ENCODE results near the gene ERICH6B.
"Not testable (repeated sequence)": the region's sequence is repeated elsewhere in the genome, so short reads cannot be mapped to it uniquely, and the experiment has no call there.

Gene ERICH6B

GRCh38 chr13:45615501-45616101 is at the start of gene ERICH6B:
Gene ERICH6B, minus strand, starts transcription at chr13:45615739. Its CDS starts 18,734 bp downstream, at chr13:45597005.
- H3K79me2 ChIP-seq (ENCODE audit: control insufficient read depth, low read length) = no peaks in the 10 kb centered on the region
- no peaks in the 10 kb centered on the region for H3K9me3 ChIP-seq (ENCODE audit: control insufficient read depth, insufficient read depth, low read length)
- H3F3A ChIP-seq (ENCODE audit: control insufficient read depth, insufficient read depth) = no peaks in the 10 kb centered on the region
- H3K4me1 ChIP-seq (ENCODE audit: control insufficient read depth, low read length) = no peaks in the 10 kb centered on the region
- H3K27ac ChIP-seq (ENCODE audit: low read depth, low read length) = no peak within 1 kb of the TSS
- H3K9me2 ChIP-seq (replicated peaks; ENCODE audit: control insufficient read depth, low read length) = no peaks in the 10 kb centered on the region
- no peak within 1 kb of the TSS for H3K4me3 ChIP-seq (ENCODE audit: low read length)
- H3K27me3 ChIP-seq (ENCODE audit: control insufficient read depth, low read length) = peaks cover 18% of the 10 kb centered on the region
- no peaks in the 10 kb centered on the region for H4K20me1 ChIP-seq (ENCODE audit: control insufficient read depth, insufficient read depth, low read depth, low read length)
- H3K36me3 ChIP-seq (ENCODE audit: control insufficient read depth, low read length) = no peaks in the 10 kb centered on the region
- TF ChIP-seq CTCF (IDR thresholded peaks at IDR 0.05; ENCODE audit: low read depth, low read length, poor library complexity, severe bottlenecking) = no peak
- no peak for TF ChIP-seq EZH2phosphoT487 (IDR thresholded peaks at IDR 0.05; ENCODE audit: borderline replicate concordance, low read length)
- no peak within 1 kb of the TSS for H3K4me2 ChIP-seq (ENCODE audit: low read length)

GRCh38 chr13:45662903-45663302 is 47.4 kb upstream of the ERICH6B start:
- not testable (repeated sequence) for H3K9me2 ChIP-seq (replicated peaks; ENCODE audit: control insufficient read depth, low read length); H3K36me3 ChIP-seq (ENCODE audit: control insufficient read depth, low read length); H3F3A ChIP-seq (ENCODE audit: control insufficient read depth, insufficient read depth); H3K79me2 ChIP-seq (ENCODE audit: control insufficient read depth, low read length); H3K4me2 ChIP-seq (ENCODE audit: low read length); H3K27me3 ChIP-seq (ENCODE audit: control insufficient read depth, low read length); H3K27ac ChIP-seq (ENCODE audit: low read depth, low read length); H4K20me1 ChIP-seq (ENCODE audit: control insufficient read depth, insufficient read depth, low read depth, low read length); H3K4me1 ChIP-seq (ENCODE audit: control insufficient read depth, low read length); H3K4me3 ChIP-seq (ENCODE audit: low read length); H3K9me3 ChIP-seq (ENCODE audit: control insufficient read depth, insufficient read depth, low read length)

- H3K27ac ChIP-seq (ENCODE audit: low read depth, low read length) = no peak overlapping the region
- H3K9me2 ChIP-seq (replicated peaks; ENCODE audit: control insufficient read depth, low read length) = no peaks in the 10 kb centered on the region
- no peaks in the 10 kb centered on the region for H3K36me3 ChIP-seq (ENCODE audit: control insufficient read depth, low read length)
- no peaks in the 10 kb centered on the region for H3K27me3 ChIP-seq (ENCODE audit: control insufficient read depth, low read length)
- no peaks in the 10 kb centered on the region for H4K20me1 ChIP-seq (ENCODE audit: control insufficient read depth, insufficient read depth, low read depth, low read length)
- H3K79me2 ChIP-seq (ENCODE audit: control insufficient read depth, low read length) = no peaks in the 10 kb centered on the region
- H3K4me1 ChIP-seq (ENCODE audit: control insufficient read depth, low read length) = no peaks in the 10 kb centered on the region
- no peaks in the 10 kb centered on the region for H3F3A ChIP-seq (ENCODE audit: control insufficient read depth, insufficient read depth)
- H3K4me3 ChIP-seq (ENCODE audit: low read length) = no peak overlapping the region
- no peak for TF ChIP-seq CTCF (IDR thresholded peaks at IDR 0.05; ENCODE audit: low read depth, low read length, poor library complexity, severe bottlenecking)
- TF ChIP-seq EZH2phosphoT487 (IDR thresholded peaks at IDR 0.05; ENCODE audit: borderline replicate concordance, low read length) = no peak
- no peaks in the 10 kb centered on the region for H3K9me3 ChIP-seq (ENCODE audit: control insufficient read depth, insufficient read depth, low read length)
- H3K4me2 ChIP-seq (ENCODE audit: low read length) = no peak overlapping the region
These were observed 46.6 kb upstream of the ERICH6B start for GRCh38 chr13:45662162-45662561.

- not testable (repeated sequence) for H3K4me2 ChIP-seq (ENCODE audit: low read length); H3K36me3 ChIP-seq (ENCODE audit: control insufficient read depth, low read length); H3K9me2 ChIP-seq (replicated peaks; ENCODE audit: control insufficient read depth, low read length); H3K27me3 ChIP-seq (ENCODE audit: control insufficient read depth, low read length); H3K9me3 ChIP-seq (ENCODE audit: control insufficient read depth, insufficient read depth, low read length); H3K4me1 ChIP-seq (ENCODE audit: control insufficient read depth, low read length); H3K4me3 ChIP-seq (ENCODE audit: low read length); H3K27ac ChIP-seq (ENCODE audit: low read depth, low read length); H4K20me1 ChIP-seq (ENCODE audit: control insufficient read depth, insufficient read depth, low read depth, low read length); H3F3A ChIP-seq (ENCODE audit: control insufficient read depth, insufficient read depth); H3K79me2 ChIP-seq (ENCODE audit: control insufficient read depth, low read length)
These were observed 44.9 kb upstream of the ERICH6B start for GRCh38 chr13:45660458-45660857.
